Calu3 (cell line): ENCODE results near the gene SESN1. TPM values are rescaled to one million over a fixed set of nuclear protein-coding genes. Genes with fewer than 3 reads are reported as not detected.

Source experiments
- BruUV-seq: library from RNA; stranded (reverse); fragments of 400-500 nt; replicated peaks from 2 replicates; lab custom pipeline; 2021; lab: Mats Ljungman, UMichigan
- CTCF ChIA-PET: fragments of 300-600 bp; sonication (Branson Sonifier 250); formaldehyde crosslinking; loops from one replicate; lab custom pipeline; 2022; ENCODE audit warnings: antibody characterized with exemption; lab: Charles Lee
- DNase-seq: peaks from one replicate; pipeline ENCODE4 v3.0.0; 2022
- H3K27ac Mint-ChIP-seq: one replicate; pipeline ENCODE4 v1.8.0; 2022; ENCODE audit warnings: mixed read lengths; ENCODE audit not compliant: unreplicated experiment
- H3K27me3 Mint-ChIP-seq: one replicate; pipeline ENCODE4 v1.8.0; 2022; ENCODE audit warnings: mixed read lengths; ENCODE audit not compliant: unreplicated experiment
- H3K36me3 Mint-ChIP-seq: one replicate; pipeline ENCODE4 v1.8.0; 2022; ENCODE audit warnings: mild to moderate bottlenecking, moderate library complexity, mixed read lengths; ENCODE audit not compliant: insufficient read depth, unreplicated experiment
- H3K4me1 Mint-ChIP-seq: one replicate; pipeline ENCODE4 v1.8.0; 2022; ENCODE audit warnings: mild to moderate bottlenecking, low read depth, mixed read lengths; ENCODE audit not compliant: unreplicated experiment
- H3K4me3 Mint-ChIP-seq: one replicate; pipeline ENCODE4 v1.8.0; 2022; ENCODE audit warnings: mild to moderate bottlenecking, low read depth, moderate library complexity, mixed read lengths; ENCODE audit not compliant: unreplicated experiment
- H3K9me3 Mint-ChIP-seq: one replicate; pipeline ENCODE4 v1.8.0; 2022; ENCODE audit warnings: low read depth, mixed read lengths; ENCODE audit not compliant: unreplicated experiment
- CTCF ChIP-seq: fragments of 200-600 bp; IDR thresholded peaks from one replicate; pipeline ENCODE4 v1.8.0; 2022; ENCODE audit warnings: antibody characterized with exemption; ENCODE audit not compliant: unreplicated experiment
- intact Hi-C: fragments of 100-400 bp; cut with micrococcal nuclease; formaldehyde crosslinking; loops from one replicate; pipeline ENCODE4 v1.10.0; 2022; ENCODE audit not compliant: unreplicated experiment
- total RNA-seq: library from RNA; stranded (reverse); gene quantifications from 2 replicates; pipeline ENCODE4 v1.2.3, GENCODE V29; 2022

The SESN1 gene
- total RNA-seq, 1 experiment from 2014 or later = 5.9 TPM

- Mint-ChIP-seq H3K36me3 (peaks cover 18% of the 10 kb centered on the region), H3K4me3 (no peak overlapping the region), H3K4me1 (peaks cover 10% of the 10 kb centered on the region), H3K27me3 (no peaks in the 10 kb centered on the region), H3K9me3 (no peaks in the 10 kb centered on the region), H3K27ac (no peak overlapping the region)
- BruUV-seq = no TSS peak
- no peak for DNase-seq
- CTCF ChIA-PET = interaction anchor here (0.6 kb wide), 1 partner anchor 88 kb away, joined by 4 read pairs; the partner anchor contains the start of gene SESN1
- intact Hi-C loops = no loop called here
- TF ChIP-seq CTCF = no peak
Observed at GRCh38 chr6:109006818-109007217, 87.8 kb downstream of the SESN1 start.

- DNase-seq = no peak
- no peaks in the 10 kb centered on the region for H3K9me3 Mint-ChIP-seq
- H3K4me1 Mint-ChIP-seq = no peaks in the 10 kb centered on the region
- H3K27me3 Mint-ChIP-seq = no peaks in the 10 kb centered on the region
- no TSS peak for BruUV-seq
- no peak overlapping the region for H3K4me3 Mint-ChIP-seq
- CTCF ChIA-PET = no interaction called here
- no peak overlapping the region for H3K27ac Mint-ChIP-seq
- intact Hi-C loops = no loop called here
- no peak for TF ChIP-seq CTCF
- no peaks in the 10 kb centered on the region for H3K36me3 Mint-ChIP-seq
Observed at GRCh38 chr6:109002882-109003281, 91.8 kb downstream of the SESN1 start.

- intact Hi-C loops = no loop called here
- H3K4me3 Mint-ChIP-seq = no peak overlapping the region
- DNase-seq = no peak
- TF ChIP-seq CTCF = no peak
- H3K27ac Mint-ChIP-seq = no peak overlapping the region
- CTCF ChIA-PET = no interaction called here
- no peaks in the 10 kb centered on the region for H3K27me3 Mint-ChIP-seq
- H3K4me1 Mint-ChIP-seq = no peaks in the 10 kb centered on the region
- BruUV-seq = no TSS peak
- H3K36me3 Mint-ChIP-seq = no peaks in the 10 kb centered on the region
- no peaks in the 10 kb centered on the region for H3K9me3 Mint-ChIP-seq
Observed at GRCh38 chr6:109002051-109002697, 92.5 kb downstream of the SESN1 start.

GRCh38 chr6:109001291-109001894 lies 93.3 kb downstream of the SESN1 start:
- intact Hi-C loops = no loop called here
- Mint-ChIP-seq H3K27ac (no peak overlapping the region), H3K4me3 (no peak overlapping the region), H3K27me3 (no peaks in the 10 kb centered on the region), H3K4me1 (no peaks in the 10 kb centered on the region), H3K9me3 (no peaks in the 10 kb centered on the region), H3K36me3 (no peaks in the 10 kb centered on the region)
- BruUV-seq = no TSS peak
- DNase-seq = no peak
- CTCF ChIA-PET = no interaction called here
- TF ChIP-seq CTCF = no peak
